Measurements from ENCODE around the gene BACH2. TPM values are rescaled to one million over a fixed set of nuclear protein-coding genes. Genes with fewer than 3 reads are reported as not detected.
A peak's percentile ranks its signal among the peaks of the same experiment; 100 is the strongest.
"Not testable (repeated sequence)": the region's sequence is repeated elsewhere in the genome, so short reads cannot be mapped to it uniquely, and the experiment has no call there.

The BACH2 gene
- total RNA-seq, 2 experiments from 2014 or later, result 73.1 to 78.0 TPM

DNA sequence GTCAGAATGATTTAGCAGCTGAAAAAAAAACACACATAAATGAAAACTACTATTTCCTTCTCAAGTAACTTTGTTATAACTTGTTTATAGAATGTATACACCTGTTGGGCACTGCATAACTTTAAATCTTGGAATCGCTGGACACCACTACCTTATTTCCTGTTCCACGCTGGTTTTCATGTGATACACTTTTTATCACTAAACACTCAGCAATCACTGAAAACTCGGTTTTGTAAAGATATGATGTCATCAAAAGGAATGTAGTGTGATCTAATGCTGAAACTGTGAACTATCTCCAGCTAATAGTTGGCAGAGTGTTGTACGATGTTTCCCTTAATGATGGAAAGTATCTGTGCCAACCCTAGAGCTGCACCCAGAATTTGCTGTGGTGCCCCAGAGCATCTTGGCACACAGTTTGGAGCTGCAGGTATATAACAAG is 127.9 kb downstream of the BACH2 start:
- peaks cover 67% of the 10 kb centered on the region for H3K4me1 Mint-ChIP-seq
- peak overlapping the region; percentile 46 for H3K27ac Mint-ChIP-seq
- H3K4me3 Mint-ChIP-seq, result no peak overlapping the region
- no peaks in the 10 kb centered on the region for H3K27me3 Mint-ChIP-seq
- peaks cover 85% of the 10 kb centered on the region for H3K36me3 Mint-ChIP-seq
- H3K9me3 Mint-ChIP-seq, result peaks cover 14% of the 10 kb centered on the region
- DNase-seq, result no peak

- H3K27ac Mint-ChIP-seq, result peak overlapping the region; percentile 43
Observed at GRCh38 chr6:90167514-90168379, 128.9 kb downstream of the BACH2 start.

GRCh38 chr6:90166155-90166924 is 130.3 kb downstream of the BACH2 start:
- not testable (repeated sequence) for H3K4me3 Mint-ChIP-seq, DNase-seq, H3K27me3 Mint-ChIP-seq, H3K27ac Mint-ChIP-seq
- Mint-ChIP-seq H3K36me3 (peaks cover 80% of the 10 kb centered on the region), H3K4me1 (peaks cover 64% of the 10 kb centered on the region), H3K9me3 (peaks cover 12% of the 10 kb centered on the region)

More at GRCh38 chr6:90167514-90168379, 128.9 kb downstream of the BACH2 start:
- Mint-ChIP-seq H3K9me3 (peaks cover 14% of the 10 kb centered on the region), H3K36me3 (peaks cover 81% of the 10 kb centered on the region), H3K27me3 (no peaks in the 10 kb centered on the region), H3K4me3 (no peak overlapping the region), H3K4me1 (peaks cover 64% of the 10 kb centered on the region)
- no peak for DNase-seq

DNA sequence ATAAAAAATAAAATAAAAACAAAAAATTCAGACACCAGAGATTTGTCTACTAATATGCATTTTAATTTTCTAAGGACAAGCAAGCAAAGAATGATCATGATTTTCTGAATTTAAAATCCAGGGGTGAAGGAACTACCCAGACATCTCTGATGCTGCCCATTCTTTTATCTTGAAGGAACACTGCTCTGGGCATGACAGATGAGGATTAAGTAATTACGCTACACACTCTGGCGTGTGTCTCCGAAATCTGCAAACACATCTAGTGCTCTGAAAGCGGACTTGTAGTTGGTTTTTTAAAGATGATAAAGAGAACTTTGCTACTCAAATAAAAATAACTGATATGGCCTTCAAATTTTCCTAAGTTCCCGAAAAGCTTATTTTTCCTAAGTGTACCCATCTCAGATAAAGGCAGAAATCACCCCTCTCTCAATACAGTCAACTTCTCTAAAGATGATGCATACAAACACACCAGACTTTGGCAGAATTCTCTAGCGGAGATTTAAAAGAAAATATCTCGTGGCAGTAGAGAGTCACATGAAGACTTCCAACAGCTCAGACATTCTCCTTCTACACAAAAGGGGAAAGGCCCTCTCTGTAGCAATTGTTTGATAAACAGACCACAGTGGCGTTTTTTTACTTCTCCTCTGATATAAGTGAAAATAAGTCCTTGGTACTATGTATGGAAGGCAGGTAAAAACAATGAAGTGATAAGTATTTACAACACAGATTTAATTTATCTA is 133.8 kb downstream of the BACH2 start:
- peaks cover 62% of the 10 kb centered on the region for H3K4me1 Mint-ChIP-seq
- peak overlapping the region; percentile 82 for H3K27ac Mint-ChIP-seq
- H3K36me3 Mint-ChIP-seq, result peaks cover 59% of the 10 kb centered on the region
- peak overlapping the region; percentile 43 for H3K4me3 Mint-ChIP-seq
- no peak for DNase-seq
- H3K9me3 Mint-ChIP-seq, result peaks cover 4% of the 10 kb centered on the region
- H3K27me3 Mint-ChIP-seq, result no peaks in the 10 kb centered on the region

- no peak for DNase-seq
- Mint-ChIP-seq H3K27me3 (no peaks in the 10 kb centered on the region), H3K4me1 (peaks cover 78% of the 10 kb centered on the region), H3K36me3 (peaks cover 45% of the 10 kb centered on the region), H3K9me3 (no peaks in the 10 kb centered on the region), H3K27ac (peak overlapping the region; percentile 70), H3K4me3 (peak overlapping the region; percentile 14)
Observed at GRCh38 chr6:90160013-90160412, 136.6 kb downstream of the BACH2 start.

DNA sequence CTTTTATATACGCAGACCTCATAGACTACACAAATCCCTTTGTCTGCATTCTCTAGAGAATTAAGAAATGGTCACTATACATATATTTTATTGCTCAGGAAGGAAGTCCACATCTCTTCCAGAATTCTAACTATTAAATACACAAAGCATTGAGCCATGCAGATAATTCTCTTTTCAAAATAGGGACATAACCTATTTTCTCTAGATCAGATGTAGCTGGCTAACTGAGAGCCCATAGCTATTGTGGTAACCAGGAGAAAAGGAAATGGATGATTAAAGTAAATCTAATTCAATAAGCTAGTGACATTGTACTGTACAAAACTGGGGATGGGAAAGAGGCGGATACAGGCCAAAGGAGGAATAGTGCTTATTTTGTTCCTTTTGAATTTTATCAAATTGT is 137.2 kb downstream of the BACH2 start:
- peak overlapping the region; percentile 3 for H3K27ac Mint-ChIP-seq
- H3K4me1 Mint-ChIP-seq, result peaks cover 83% of the 10 kb centered on the region
- no peaks in the 10 kb centered on the region for H3K9me3 Mint-ChIP-seq
- DNase-seq, result no peak
- no peak overlapping the region for H3K4me3 Mint-ChIP-seq
- peaks cover 45% of the 10 kb centered on the region for H3K36me3 Mint-ChIP-seq
- H3K27me3 Mint-ChIP-seq, result no peaks in the 10 kb centered on the region

DNA sequence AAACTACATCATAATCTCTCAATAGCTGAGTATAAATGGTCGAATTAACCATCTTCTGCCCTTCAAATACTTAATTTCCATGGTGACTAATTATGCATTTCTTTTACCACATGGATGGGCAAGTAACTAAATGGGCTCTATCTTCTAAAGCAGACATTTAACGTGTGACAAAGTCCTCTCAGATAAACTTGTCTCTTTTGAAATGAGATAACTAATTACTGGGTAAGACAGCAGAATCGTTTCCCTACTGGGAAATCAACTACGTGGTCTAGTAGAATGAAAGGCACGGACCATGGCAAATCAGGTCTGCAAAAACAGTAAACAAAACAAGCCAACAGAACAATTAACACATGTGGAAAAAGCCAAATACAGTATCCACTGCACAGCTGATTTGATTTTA is 137.7 kb downstream of the BACH2 start:
- Mint-ChIP-seq H3K4me3 (no peak overlapping the region), H3K27ac (peak overlapping the region; percentile 96), H3K27me3 (no peaks in the 10 kb centered on the region), H3K4me1 (peaks cover 86% of the 10 kb centered on the region), H3K36me3 (peaks cover 42% of the 10 kb centered on the region), H3K9me3 (no peaks in the 10 kb centered on the region)
- no peak for DNase-seq

- H3K27me3 Mint-ChIP-seq, result no peaks in the 10 kb centered on the region
- peaks cover 83% of the 10 kb centered on the region for H3K4me1 Mint-ChIP-seq
- no peak for DNase-seq
- H3K27ac Mint-ChIP-seq, result peak overlapping the region; percentile 96
- H3K4me3 Mint-ChIP-seq, result peak overlapping the region; percentile 49
- H3K9me3 Mint-ChIP-seq, result no peaks in the 10 kb centered on the region
- peaks cover 34% of the 10 kb centered on the region for H3K36me3 Mint-ChIP-seq
Observed at GRCh38 chr6:90157441-90157840, 139.2 kb downstream of the BACH2 start.

GRCh38 chr6:90156861-90157260 is 139.8 kb downstream of the BACH2 start:
- peaks cover 85% of the 10 kb centered on the region for H3K4me1 Mint-ChIP-seq
- peak overlapping the region; percentile 58 for H3K4me3 Mint-ChIP-seq
- H3K27ac Mint-ChIP-seq, result peak overlapping the region; percentile 96
- H3K36me3 Mint-ChIP-seq, result peaks cover 28% of the 10 kb centered on the region
- no peaks in the 10 kb centered on the region for H3K27me3 Mint-ChIP-seq
- no peaks in the 10 kb centered on the region for H3K9me3 Mint-ChIP-seq
- DNase-seq, result peak; percentile 41

DNA sequence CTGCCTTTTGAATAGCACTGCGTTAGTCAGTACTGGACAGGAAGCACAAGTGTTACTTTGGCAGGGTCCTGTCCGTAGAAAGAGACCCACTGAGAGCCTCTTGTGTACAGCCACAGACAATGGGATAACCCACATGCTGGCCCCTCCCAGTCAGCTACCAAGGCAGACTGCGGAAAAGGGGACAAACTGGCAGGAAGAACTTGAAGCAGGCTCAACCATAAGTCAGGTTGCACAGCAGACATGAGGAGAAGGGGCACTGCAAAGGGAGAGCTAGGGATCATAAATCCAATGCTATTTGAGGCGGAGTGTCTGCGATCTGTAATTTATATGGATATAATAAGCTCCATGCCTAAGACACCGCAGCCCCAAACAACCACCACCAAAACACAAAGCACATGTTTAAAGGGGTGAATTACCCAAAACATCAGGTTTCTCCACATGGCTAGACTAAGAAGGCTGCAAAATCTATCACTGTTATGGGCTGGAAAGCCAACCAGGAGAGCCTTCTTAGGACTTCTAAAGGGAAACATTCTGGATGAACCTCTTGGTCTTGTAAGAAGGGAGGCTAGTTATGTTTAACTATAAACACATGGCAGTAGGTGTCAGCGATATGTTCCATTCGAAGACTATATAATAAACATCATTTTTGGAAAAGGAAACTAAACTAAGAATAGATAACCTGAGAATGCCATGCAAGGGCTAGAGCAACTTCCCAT is 141.7 kb downstream of the BACH2 start:
- H3K27ac Mint-ChIP-seq, result peak overlapping the region; percentile 76
- H3K4me3 Mint-ChIP-seq, result no peak overlapping the region
- H3K9me3 Mint-ChIP-seq, result peaks cover 2% of the 10 kb centered on the region
- H3K36me3 Mint-ChIP-seq, result peaks cover 37% of the 10 kb centered on the region
- no peak for DNase-seq
- peaks cover 87% of the 10 kb centered on the region for H3K4me1 Mint-ChIP-seq
- no peaks in the 10 kb centered on the region for H3K27me3 Mint-ChIP-seq

DNA sequence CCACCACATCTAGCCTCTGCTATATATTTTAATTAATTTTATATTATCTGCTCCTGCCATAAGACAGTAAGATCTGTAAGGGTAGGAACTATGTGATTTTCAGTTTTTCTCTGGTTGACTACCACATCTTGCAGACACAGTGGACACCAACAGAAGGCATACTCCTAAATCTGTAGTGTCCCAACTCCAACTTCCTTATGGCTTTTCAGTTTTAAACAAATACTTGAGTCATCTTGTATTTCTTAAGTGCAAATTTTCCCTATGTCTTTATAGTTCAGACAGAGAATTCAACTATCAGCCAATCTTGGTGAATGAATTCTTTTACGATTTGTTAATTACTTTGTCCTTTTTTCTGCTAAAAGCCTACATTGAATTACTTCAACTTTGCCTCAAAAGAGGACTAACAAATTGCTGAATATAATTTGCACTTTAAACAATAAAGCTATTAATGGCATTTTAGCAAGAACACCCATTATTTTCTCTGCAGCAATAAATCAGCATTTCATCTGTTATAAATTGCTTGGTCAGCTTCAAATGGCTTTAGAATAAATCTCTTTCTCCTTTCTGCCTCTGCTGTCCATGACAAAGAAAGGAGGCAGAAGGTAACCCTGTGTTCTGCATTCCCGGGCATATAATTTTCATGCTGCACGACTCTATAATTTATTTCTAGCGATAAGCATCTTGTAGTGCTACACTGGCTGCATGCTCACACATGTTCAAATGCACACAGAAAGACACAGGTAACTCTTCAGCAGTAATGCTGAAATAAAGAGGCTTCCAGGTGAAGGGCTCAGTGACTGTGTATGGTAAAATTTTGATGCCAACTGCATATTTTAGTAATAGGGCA is 144.8 kb downstream of the BACH2 start:
- Mint-ChIP-seq H3K9me3 (peaks cover 2% of the 10 kb centered on the region), H3K4me3 (no peak overlapping the region), H3K36me3 (peaks cover 37% of the 10 kb centered on the region), H3K27me3 (no peaks in the 10 kb centered on the region), H3K27ac (no peak overlapping the region), H3K4me1 (peaks cover 85% of the 10 kb centered on the region)
- DNase-seq, result no peak

- DNase-seq, result no peak
- peaks cover 2% of the 10 kb centered on the region for H3K9me3 Mint-ChIP-seq
- H3K4me3 Mint-ChIP-seq, result no peak overlapping the region
- no peaks in the 10 kb centered on the region for H3K27me3 Mint-ChIP-seq
- H3K4me1 Mint-ChIP-seq, result peaks cover 86% of the 10 kb centered on the region
- peaks cover 45% of the 10 kb centered on the region for H3K36me3 Mint-ChIP-seq
- peak overlapping the region; percentile 57 for H3K27ac Mint-ChIP-seq
Observed at GRCh38 chr6:90149280-90149679, 147.4 kb downstream of the BACH2 start.

GRCh38 chr6:90148867-90149266 is 147.8 kb downstream of the BACH2 start:
- H3K27ac Mint-ChIP-seq, result peak overlapping the region; percentile 57
- no peak overlapping the region for H3K4me3 Mint-ChIP-seq
- peaks cover 2% of the 10 kb centered on the region for H3K9me3 Mint-ChIP-seq
- peaks cover 47% of the 10 kb centered on the region for H3K36me3 Mint-ChIP-seq
- peaks cover 86% of the 10 kb centered on the region for H3K4me1 Mint-ChIP-seq
- DNase-seq, result no peak
- H3K27me3 Mint-ChIP-seq, result no peaks in the 10 kb centered on the region
